SKM-1 treated with dmso at 0.1 percent for 144 hours (cell line): ENCODE results near the gene LHX3.

Experiments
- DNase-seq: peaks from one replicate; lab custom pipeline; 2025; ENCODE audit not compliant: unreplicated experiment; lab: John Stamatoyannopoulos, UW

The LHX3 gene

GRCh38 chr9:136204838-136205706 lies at the start of gene LHX3:
Gene LHX3 (minus strand): TSS chr9:136205128. CDS start chr9:136205012, 116 bp downstream.
- DNase-seq: no peak

GRCh38 chr9:136253246-136254130 lies 48.6 kb upstream of the LHX3 start:
- DNase-seq: no peak

GRCh38 chr9:136252846-136253245 lies 47.9 kb upstream of the LHX3 start:
- DNase-seq: no peak

GRCh38 chr9:136252281-136252680 lies 47.4 kb upstream of the LHX3 start:
- DNase-seq: no peak

- DNase-seq: no peak
These were observed 46.6 kb upstream of the LHX3 start for GRCh38 chr9:136251264-136252115.

GRCh38 chr9:136250676-136251075 lies 45.7 kb upstream of the LHX3 start:
- no peak for DNase-seq

GRCh38 chr9:136249877-136250559 lies 45.1 kb upstream of the LHX3 start:
- no peak for DNase-seq

GRCh38 chr9:136248951-136249876 lies 44.3 kb upstream of the LHX3 start:
- no peak for DNase-seq

GRCh38 chr9:136247947-136248637 lies 43.2 kb upstream of the LHX3 start:
- no peak for DNase-seq

- DNase-seq: no peak
These were observed 42.6 kb upstream of the LHX3 start for GRCh38 chr9:136247551-136247916.

GRCh38 chr9:136246849-136247550 lies 42.1 kb upstream of the LHX3 start:
- no peak for DNase-seq

- DNase-seq: peak; percentile 47
These were observed 40.6 kb upstream of the LHX3 start, which contains the start of gene QSOX2 for GRCh38 chr9:136245219-136246150. Gene QSOX2 (minus strand): TSS chr9:136245812. CDS start chr9:136245803, 9 bp downstream.

- DNase-seq: no peak
These were observed 40.0 kb upstream of the LHX3 start for GRCh38 chr9:136244969-136245218.

GRCh38 chr9:136244122-136244968 lies 39.4 kb upstream of the LHX3 start:
- no peak for DNase-seq

- no peak for DNase-seq
These were observed 38.7 kb upstream of the LHX3 start for GRCh38 chr9:136243631-136244030.

GRCh38 chr9:136242918-136243525 lies 38.1 kb upstream of the LHX3 start:
- no peak for DNase-seq
